Measurements from ENCODE around the gene ALDH2. TPM values are rescaled to one million over a fixed set of nuclear protein-coding genes. Genes with fewer than 3 reads are reported as not detected.
"Not testable (repeated sequence)": the region's sequence is repeated elsewhere in the genome, so short reads cannot be mapped to it uniquely, and the experiment has no call there.

The ALDH2 gene
- total and polyA plus RNA-seq, 10 of the 15 experiments (the other 5 are each of a cell fraction or from before 2014, with no cell fraction given) = 1.4 to 16.4 (median 8.7) TPM

GRCh38 chr12:111761099-111761498, 5.6 kb upstream of the ALDH2 start (continued):
- TF ChIP-seq REST (IDR thresholded peaks at IDR 0.05; ENCODE audit: low read depth, low read length) (no peak), IKZF2 (IDR thresholded peaks at IDR 0.05) (peak in 1 of 2 experiments; percentile 37; a peak in 2 of 4 replicates), NBN (IDR thresholded peaks at IDR 0.05) (peak; percentile 52; the same call in 1 of the 2 replicates), HSF1 (IDR thresholded peaks at IDR 0.05; ENCODE audit: low read depth, low read length) (no peak), PAX5 (IDR thresholded peaks at IDR 0.05; ENCODE audit: borderline replicate concordance, low read depth, low read length) (no peak), CREB1 (IDR thresholded peaks at IDR 0.05; ENCODE audit: low read depth) (0 out of 2 replicates have a peak, but pooled peaks have one; percentile 16)

- WGBS (ENCODE audit: insufficient coverage, insufficient replicate concordance, low lambda C conversion rate, missing lambda C conversion rate) = 2% methylated on average over 3 of the region's 3 CpGs
- peak; percentile 23 for ATAC-seq
- TF ChIP-seq SMC3 (IDR thresholded peaks at IDR 0.05; ENCODE audit: borderline replicate concordance, low read length) (peak; percentile 18; the same call in 1 of the 2 replicates), PBX3 (IDR thresholded peaks at IDR 0.05; ENCODE audit: insufficient replicate concordance, low read depth, low read length) (no peak)
- ChIA-PET POLR2A (interaction anchor here (7.4 kb wide), 1 partner anchor 14 kb away, joined by 46 read pairs; no protein-coding TSS in a partner anchor), CTCF (interaction anchor here (1.1 to 2.4 kb wide), 7 partner anchors 17 to 76 kb away, joined by 3 to 16 read pairs (median 4); partner anchors contain the start of genes ACAD10 and BRAP), RAD21 (ENCODE audit: unreplicated experiment) (interaction anchor here (0.6 to 3.1 kb wide), 4 partner anchors 8 to 51 kb away, joined by 3 to 12 read pairs (median 8); no protein-coding TSS in a partner anchor), SMC1A (ENCODE audit: uncharacterized antibody, unreplicated experiment) (interaction anchor here (0.8 to 3.5 kb wide), 8 partner anchors 9 to 65 kb away, joined by 3 to 40 read pairs (median 4); no protein-coding TSS in a partner anchor)
- peak overlapping the region; percentile 63 for H3K27ac ChIP-seq (ENCODE audit: control insufficient read depth, insufficient read depth)
- peak overlapping the region; percentile 25; the same call in 1 of the 2 replicates for H3K4me3 ChIP-seq
- BruUV-seq (replicated peaks) = no TSS peak
- no peaks in the 10 kb centered on the region for H4K20me1 ChIP-seq (ENCODE audit: control insufficient read depth, insufficient read depth)
- FAIRE-seq = no peak
- H3K4me1 ChIP-seq (ENCODE audit: control insufficient read depth, insufficient read depth, low read length) = peaks cover 70% of the 10 kb centered on the region
- H3K27me3 ChIP-seq (replicated peaks in 1 of 2; ENCODE audit: control insufficient read depth in 2 of 2, insufficient read depth in 2 of 2, low read length in 1 of 2) = no peaks in the 10 kb centered on the region
- H3K4me2 ChIP-seq (ENCODE audit: control insufficient read depth, insufficient read depth) = peak overlapping the region; percentile 25
- intact Hi-C loops (cut with micrococcal nuclease; ENCODE audit: unreplicated experiment) (no loop called here), in situ Hi-C loops (cut with MboI) (no loop called here)
- no peaks in the 10 kb centered on the region for H3K36me3 ChIP-seq (ENCODE audit: control insufficient read depth in 2 of 2, insufficient read depth in 2 of 2, low read length in 1 of 2)
- DNase-seq (ENCODE audit: low read depth, low spot score) = no peak
- no peaks in the 10 kb centered on the region; the same call in 1 of the 3 replicates for H3K9me3 ChIP-seq (replicated peaks; ENCODE audit: control insufficient read depth, insufficient read depth, low read length)
- no peak overlapping the region for H2AFZ ChIP-seq (ENCODE audit: control insufficient read depth, low read depth, low read length)
- no peaks in the 10 kb centered on the region for H3K79me2 ChIP-seq (ENCODE audit: control insufficient read depth, insufficient read depth, low read length)
- peak overlapping the region; percentile 38; the same call in 1 of the 2 replicates for H3K9ac ChIP-seq (ENCODE audit: control insufficient read depth, insufficient read depth, low read length)
Measured at GRCh38 chr12:111761706-111762105, 5.0 kb upstream of the ALDH2 start.

GRCh38 chr12:111763552-111763951, 3.2 kb upstream of the ALDH2 start:
- CTCF ChIA-PET = interaction anchor here (0.8 to 3.1 kb wide), 8 partner anchors 9 to 312 kb away, joined by 3 to 25 read pairs (median 8); no protein-coding TSS in a partner anchor
- Histone ChIP-seq H3K27ac (ENCODE audit: control insufficient read depth, insufficient read depth) (peak overlapping the region; percentile 65), H3K4me1 (ENCODE audit: control insufficient read depth, insufficient read depth, low read length) (peaks cover 65% of the 10 kb centered on the region)
- POLR2A ChIA-PET = interaction anchor here (0.7 to 7.4 kb wide), 4 partner anchors 12 to 47 kb away, joined by 3 to 46 read pairs (median 3); no protein-coding TSS in a partner anchor
- ATAC-seq; H4K20me1 ChIP-seq (ENCODE audit: control insufficient read depth, insufficient read depth); H3K27me3 ChIP-seq (replicated peaks in 1 of 2; ENCODE audit: control insufficient read depth in 2 of 2, insufficient read depth in 2 of 2, low read length in 1 of 2); H3K4me2 ChIP-seq (ENCODE audit: control insufficient read depth, insufficient read depth); in situ Hi-C loops (cut with MboI); H2AFZ ChIP-seq (ENCODE audit: control insufficient read depth, low read depth, low read length); DNase-seq (ENCODE audit: low read depth, low spot score); H3K79me2 ChIP-seq (ENCODE audit: control insufficient read depth, insufficient read depth, low read length); H3K9me3 ChIP-seq (replicated peaks; ENCODE audit: control insufficient read depth, insufficient read depth, low read length); H3K9ac ChIP-seq (ENCODE audit: control insufficient read depth, insufficient read depth, low read length); H3K4me3 ChIP-seq; H3K36me3 ChIP-seq (ENCODE audit: control insufficient read depth in 2 of 2, insufficient read depth in 2 of 2, low read length in 1 of 2); intact Hi-C loops (cut with micrococcal nuclease; ENCODE audit: unreplicated experiment); FAIRE-seq; BruUV-seq (replicated peaks): not testable (repeated sequence)
- RAD21 ChIA-PET (ENCODE audit: unreplicated experiment) = interaction anchor here (0.7 to 3.1 kb wide), 6 partner anchors 9 to 444 kb away, joined by 3 to 25 read pairs (median 4); no protein-coding TSS in a partner anchor
- SMC1A ChIA-PET (ENCODE audit: uncharacterized antibody, unreplicated experiment) = interaction anchor here (0.9 to 3.5 kb wide), 4 partner anchors 8 to 77 kb away, joined by 5 to 40 read pairs (median 6); no protein-coding TSS in a partner anchor
- WGBS (ENCODE audit: insufficient coverage, insufficient replicate concordance, low lambda C conversion rate, missing lambda C conversion rate) = 52% methylated on average over 10 of the region's 10 CpGs

All from GM12878 (cell line).